Endothelial cell of umbilical vein (primary cell): Measurements from ENCODE around the gene NCKAP5.

Source experiments
- CTCF ChIP-seq, 2 donors: IDR thresholded peaks; 1 replicate in 1 of 2; 2 replicates in 1 of 2; pipeline ENCODE4 v1.5.1; 2011; ENCODE audit warnings: low read length in 2 of 2, mild to moderate bottlenecking in 2 of 2, moderate library complexity in 2 of 2, control low read depth in 1 of 2, inconsistent platforms in 1 of 2, low read depth in 1 of 2; ENCODE audit not compliant: insufficient read depth in 1 of 2; ENCODE audit errors: extremely low read depth in 1 of 2
- EZH2 ChIP-seq: IDR thresholded peaks from 2 replicates; pipeline ENCODE4 v1.6.1; 2012; ENCODE audit warnings: borderline replicate concordance, low read depth, mild to moderate bottlenecking, moderate library complexity, low read length, inconsistent platforms; ENCODE audit not compliant: severe bottlenecking
- MAX ChIP-seq: IDR thresholded peaks from 2 replicates; pipeline ENCODE4 v1.6.1; 2011; ENCODE audit not compliant: insufficient read depth, insufficient read length
- MYC ChIP-seq: IDR thresholded peaks from one replicate; pipeline ENCODE4 v1.6.1; 2011; ENCODE audit warnings: mild to moderate bottlenecking, low read depth, low read length
- POLR2A ChIP-seq: IDR thresholded peaks from 2 replicates; pipeline ENCODE4 v1.6.1; 2012; ENCODE audit warnings: low read depth, mild to moderate bottlenecking, control low read depth, low read length

GRCh38 chr2:132720393-132720792 is 847.9 kb downstream of the NCKAP5 start:
- no peak for TF ChIP-seq CTCF (IDR thresholded peaks at IDR 0.05; ENCODE audit: extremely low read depth in 1 of 2, insufficient read depth in 1 of 2, low read depth in 1 of 2, low read length in 2 of 2)
- no peak for TF ChIP-seq MYC
- TF ChIP-seq POLR2A, result no peak
- TF ChIP-seq EZH2, result no peak
- no peak for TF ChIP-seq MAX
